Transverse colon (tissue), 4 donors: ENCODE results near the gene CYTH2. TPM values are rescaled to one million over a fixed set of nuclear protein-coding genes. Genes with fewer than 3 reads are reported as not detected.

Experiments
- DNase-seq: peaks from one replicate; pipeline ENCODE4 v3.0.0-alpha.2; 2019
- H3K27ac ChIP-seq, 4 donors: fragments of 200-600 bp; sonication (generic); 2 replicates each; pipeline ENCODE4 v1.5.1; 2016 to 2018; ENCODE audit warnings: inconsistent platforms in 4 of 4
- H3K27me3 ChIP-seq: fragments of 200-600 bp; sonication (generic); 2 replicates; pipeline ENCODE4 v1.5.1; 2017; ENCODE audit warnings: inconsistent platforms
- H3K36me3 ChIP-seq, 4 donors: fragments of 200-600 bp; sonication (generic); 2 replicates each; pipeline ENCODE4 v1.5.1; 2017 to 2019; ENCODE audit warnings: inconsistent platforms in 4 of 4
- H3K4me1 ChIP-seq, 4 donors: fragments of 200-600 bp; sonication (generic); 2 replicates each; pipeline ENCODE4 v1.5.1; 2017 to 2020; ENCODE audit warnings: inconsistent platforms in 4 of 4
- H3K4me3 ChIP-seq, 4 donors: fragments of 200-600 bp; sonication (generic); 1 replicate in 1 of 4; 2 replicates in 3 of 4; pipeline versions ENCODE4 v1.5.1 to v1.6.1; 2017 to 2019; ENCODE audit warnings: inconsistent platforms in 4 of 4
- H3K9me3 ChIP-seq, 2 donors: fragments of 200-600 bp; sonication (generic); 2 replicates each; pipeline ENCODE4 v1.5.1; 2017 to 2019; ENCODE audit warnings: inconsistent platforms in 2 of 2
- EP300 ChIP-seq: sonication (generic); formaldehyde crosslinking; IDR thresholded peaks from one replicate; pipeline ENCODE4 v1.6.1; 2017; ENCODE audit warnings: antibody characterized with exemption, low read depth
- POLR2A ChIP-seq: fragments of 450-650 bp; IDR thresholded peaks from one replicate; pipeline ENCODE4 v1.6.1; 2016; ENCODE audit warnings: antibody characterized with exemption, mild to moderate bottlenecking, moderate library complexity
- POLR2AphosphoS5 ChIP-seq, 3 donors: sonication (generic); formaldehyde crosslinking; IDR thresholded peaks; one replicate each; pipeline ENCODE4 v1.6.1; 2016; ENCODE audit warnings: antibody characterized with exemption in 3 of 3
- WGBS, 2 donors: methylation state at CpG; one replicate each; pipeline ENCODE4 v1.1.5; 2018; ENCODE audit warnings: low coverage in 1 of 2; 5-methylcytosine and 5-hydroxymethylcytosine counted together
- in situ Hi-C, 4 donors: fragments of 200-750 bp; cut with MboI; loops; one replicate each; pipeline versions ENCODE4 v1.15.0 to v1.15.1; 2017; ENCODE audit warnings: low sequenced_read_pairs in 3 of 4, low pct_ligation_motif_present in 1 of 4, low pct_unique_long_range_greater_than_20kb in 1 of 4
- intact Hi-C: fragments of 100-400 bp; cut with DNase I; formaldehyde crosslinking; loops from one replicate; pipeline ENCODE4 v1.15.1; 2023; ENCODE audit warnings: low total_unique reads
- total RNA-seq, 4 donors: library from RNA; depleted of rRNA; stranded (reverse); fragments of >200 nt; gene quantifications; one replicate each; pipeline ENCODE4 v1.1.0, GENCODE V29; 2016
- TF ChIP-seq, protein P1 (sequence below), 5 experiments: fragments of 200-600 bp in 3 of 5; fragments of 450-650 bp in 2 of 5; sonication (generic) in 3 of 5; IDR thresholded peaks; 1 replicate in 2 of 5; 2 replicates in 3 of 5; pipeline ENCODE4 v1.5.1; 2016 to 2017; ENCODE audit warnings: antibody characterized with exemption in 5 of 5, inconsistent platforms in 3 of 5, mild to moderate bottlenecking in 2 of 5, moderate library complexity in 1 of 5

The CYTH2 gene
- total RNA-seq, 4 donors from 2014 or later: 61.1 to 410 (median 171) TPM

DNA sequence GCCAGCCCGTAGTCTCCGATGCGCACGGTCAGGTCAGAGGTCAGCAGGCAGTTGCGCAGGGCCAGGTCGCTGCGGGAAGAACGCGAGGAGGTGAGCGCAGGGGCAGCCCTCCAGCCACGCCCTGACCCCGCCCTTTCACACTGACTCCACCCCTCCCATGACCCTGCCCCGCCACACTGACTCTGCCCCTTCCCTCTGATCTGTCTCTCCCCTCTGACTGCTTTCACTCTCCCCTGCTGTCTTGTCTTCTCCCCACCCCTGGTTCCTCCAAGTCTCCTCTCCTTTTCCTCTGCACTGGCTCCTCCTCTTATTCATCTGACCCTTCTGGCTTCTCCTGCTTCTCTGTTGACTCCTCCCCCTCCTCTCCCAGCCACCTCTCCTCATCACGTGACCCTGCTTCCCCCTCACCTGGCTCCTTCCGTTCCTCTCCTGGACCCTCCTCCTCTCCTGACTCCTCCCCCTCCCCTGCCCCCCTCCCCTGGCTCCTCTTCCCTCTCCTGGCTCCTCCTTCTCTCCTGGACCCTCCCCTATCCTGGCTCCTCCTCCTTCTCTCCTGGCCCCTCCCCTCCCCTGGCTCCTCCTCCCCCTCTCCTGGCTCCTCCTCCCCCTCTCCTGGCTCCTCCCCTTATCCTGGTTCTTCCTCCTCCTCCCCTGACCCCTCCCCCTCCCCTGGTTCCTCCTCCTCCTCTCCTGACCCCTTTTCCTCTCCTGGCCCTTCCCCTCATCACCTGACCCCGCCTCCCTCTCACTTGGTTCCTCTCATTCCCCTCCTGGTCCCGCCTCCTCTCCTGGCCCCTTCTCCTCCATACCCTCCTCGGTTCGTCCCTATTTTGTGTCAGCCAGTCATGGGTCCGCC lies 32.6 kb downstream of the CYTH2 start:
- H3K4me3 ChIP-seq: peak overlapping the region in 2 of 4 donors; percentile 11 to 32
- no peaks in the 10 kb centered on the region for H3K36me3 ChIP-seq
- intact Hi-C loops: no loop called here
- H3K27ac ChIP-seq: peak overlapping the region in 1 of 4 donors; percentile 29
- peaks cover 0 to 22% (median 11%) of the 10 kb centered on the region in 4 donors for H3K4me1 ChIP-seq
- 4 to 11% methylated on average over 4 to 20 of the region's 20 CpGs for WGBS, 2 donors
- H3K9me3 ChIP-seq: no peaks in the 10 kb centered on the region
- TF ChIP-seq EP300 (no peak), POLR2AphosphoS5 (IDR thresholded peaks at IDR 0.05) (no peak), POLR2A (no peak)
- TF ChIP-seq, protein P1, sequence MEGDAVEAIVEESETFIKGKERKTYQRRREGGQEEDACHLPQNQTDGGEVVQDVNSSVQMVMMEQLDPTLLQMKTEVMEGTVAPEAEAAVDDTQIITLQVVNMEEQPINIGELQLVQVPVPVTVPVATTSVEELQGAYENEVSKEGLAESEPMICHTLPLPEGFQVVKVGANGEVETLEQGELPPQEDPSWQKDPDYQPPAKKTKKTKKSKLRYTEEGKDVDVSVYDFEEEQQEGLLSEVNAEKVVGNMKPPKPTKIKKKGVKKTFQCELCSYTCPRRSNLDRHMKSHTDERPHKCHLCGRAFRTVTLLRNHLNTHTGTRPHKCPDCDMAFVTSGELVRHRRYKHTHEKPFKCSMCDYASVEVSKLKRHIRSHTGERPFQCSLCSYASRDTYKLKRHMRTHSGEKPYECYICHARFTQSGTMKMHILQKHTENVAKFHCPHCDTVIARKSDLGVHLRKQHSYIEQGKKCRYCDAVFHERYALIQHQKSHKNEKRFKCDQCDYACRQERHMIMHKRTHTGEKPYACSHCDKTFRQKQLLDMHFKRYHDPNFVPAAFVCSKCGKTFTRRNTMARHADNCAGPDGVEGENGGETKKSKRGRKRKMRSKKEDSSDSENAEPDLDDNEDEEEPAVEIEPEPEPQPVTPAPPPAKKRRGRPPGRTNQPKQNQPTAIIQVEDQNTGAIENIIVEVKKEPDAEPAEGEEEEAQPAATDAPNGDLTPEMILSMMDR (IDR thresholded peaks at IDR 0.05): no peak
- in situ Hi-C loops: loop anchor here in 3 of 4 donors (10.0 kb wide), 1 partner anchor 83 kb away; no protein-coding TSS in a partner anchor
- H3K27me3 ChIP-seq: peaks cover 49% of the 10 kb centered on the region
- peak; percentile 92 for DNase-seq

DNA sequence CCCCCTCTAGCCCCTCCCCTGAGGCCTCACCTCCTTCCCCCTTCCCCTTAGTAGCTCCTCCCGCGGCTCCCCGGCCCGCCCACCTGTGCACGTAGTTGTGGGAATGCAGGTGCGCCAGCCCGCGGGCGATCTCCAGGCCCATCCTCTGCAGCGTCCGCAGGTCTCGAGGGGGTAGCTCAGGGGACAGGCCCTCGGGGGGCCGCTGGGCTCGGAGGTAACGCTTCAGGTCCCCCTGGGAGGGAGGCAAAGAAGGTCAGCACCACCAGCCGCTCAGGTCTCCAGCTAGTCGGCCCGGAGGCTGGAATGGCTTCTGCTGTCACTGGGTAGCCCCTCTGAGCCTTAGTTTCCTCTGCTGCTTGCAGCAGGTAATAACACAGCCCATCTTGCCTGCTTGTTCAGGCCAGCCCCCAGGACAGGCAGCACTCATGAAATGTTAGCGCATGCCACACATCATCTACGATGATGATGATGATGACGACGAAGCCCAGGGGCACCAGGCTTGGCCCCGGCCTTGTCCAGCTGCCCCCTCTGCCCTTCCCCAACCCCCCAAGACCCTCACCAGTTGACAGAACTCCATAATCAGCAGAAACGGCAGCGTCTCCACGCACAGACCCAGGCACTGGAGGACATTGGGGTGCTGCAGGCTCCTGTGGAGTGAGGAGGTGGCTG lies 33.3 kb downstream of the CYTH2 start:
- DNase-seq: no peak
- WGBS, 2 donors: 51% methylated on average over 16 of the region's 27 CpGs; no CpG with 5 or more reads in 1 of the 2 donors
- TF ChIP-seq, protein P1 (IDR thresholded peaks at IDR 0.05): no peak
- TF ChIP-seq POLR2AphosphoS5 (IDR thresholded peaks at IDR 0.05): no peak
- no peak for TF ChIP-seq EP300
- no peak for TF ChIP-seq POLR2A
- H3K27me3 ChIP-seq: peaks cover 48% of the 10 kb centered on the region
- H3K4me1 ChIP-seq: peaks cover 0 to 20% (median 11%) of the 10 kb centered on the region in 4 donors
- peak overlapping the region in 1 of 4 donors; percentile 6 for H3K4me3 ChIP-seq
- intact Hi-C loops (no loop called here), in situ Hi-C loops (loop anchor here in 3 of 4 donors (10.0 kb wide), 1 partner anchor 82 kb away; no protein-coding TSS in a partner anchor)
- no peaks in the 10 kb centered on the region for H3K36me3 ChIP-seq
- peak overlapping the region in 1 of 4 donors; percentile 25 for H3K27ac ChIP-seq
- H3K9me3 ChIP-seq: no peaks in the 10 kb centered on the region

DNA sequence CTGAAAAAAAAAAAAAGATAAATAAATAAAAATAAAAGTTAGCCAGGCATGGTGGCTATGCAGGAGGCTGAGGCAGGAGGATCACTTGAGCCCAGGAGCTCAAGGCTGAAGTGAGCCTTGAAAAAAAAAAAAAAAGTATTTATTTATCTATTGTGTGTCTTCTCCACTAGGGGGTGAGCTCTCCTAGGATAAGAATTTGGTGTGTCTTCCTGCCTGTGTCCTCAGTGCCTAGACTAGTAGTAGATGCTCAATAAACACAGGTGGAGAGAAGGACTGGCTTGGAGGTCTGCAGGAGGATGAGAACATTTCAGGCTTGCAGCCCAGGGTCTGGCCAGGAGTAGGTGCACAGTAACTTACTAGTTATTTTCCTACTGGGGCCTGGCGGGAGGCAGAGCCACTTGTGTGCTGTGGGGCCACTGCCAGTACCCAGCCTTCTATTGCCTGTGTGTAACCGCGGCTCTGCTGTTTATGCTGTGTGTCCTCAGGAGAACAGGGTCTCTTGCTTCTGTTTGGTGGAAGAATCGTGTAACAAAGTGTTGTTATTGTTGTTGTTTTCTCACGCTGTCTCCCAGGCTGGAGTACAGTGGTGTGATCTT lies 37.1 kb downstream of the CYTH2 start:
- peaks cover 0 to 9% (median 5%) of the 10 kb centered on the region in 4 donors for H3K4me1 ChIP-seq
- no peak for DNase-seq
- WGBS, 2 donors: 86% methylated on average over 5 of the region's 5 CpGs; no CpG with 5 or more reads in 1 of the 2 donors

More for the DNA sequence above, 37.1 kb downstream of the CYTH2 start:
- no peaks in the 10 kb centered on the region for H3K9me3 ChIP-seq
- H3K36me3 ChIP-seq: no peaks in the 10 kb centered on the region
- intact Hi-C loops (no loop called here), in situ Hi-C loops (loop anchor here (5.0 to 10.0 kb wide), 2 partner anchors 76 to 79 kb away; no protein-coding TSS in a partner anchor)
- H3K27me3 ChIP-seq: peaks cover 25% of the 10 kb centered on the region
- H3K27ac ChIP-seq: no peak overlapping the region
- no peak overlapping the region for H3K4me3 ChIP-seq
- no peak for TF ChIP-seq POLR2AphosphoS5 (IDR thresholded peaks at IDR 0.05)
- TF ChIP-seq, protein P1 (IDR thresholded peaks at IDR 0.05): peak; percentile 47 to 79 (median 55)
